HL-60 (cell line): Measurements from ENCODE around the gene CCL25.

Source experiments
- DNase-seq, 2 experiments: peaks; one replicate each; pipeline ENCODE4 v3.0.0-alpha.2; 2010 to 2020; ENCODE audit warnings: low read depth in 1 of 2, low spot score in 1 of 2
- H3K27ac ChIP-seq: fragments of 250-450 bp; sonication (Bioruptor Pico); replicated peaks from 2 replicates; pipeline ENCODE4 v1.5.1; 2020; ENCODE audit warnings: mild to moderate bottlenecking, moderate library complexity
- H3K27me3 ChIP-seq: fragments of 250-450 bp; sonication (Bioruptor Pico); 2 replicates; pipeline ENCODE4 v1.5.1; 2021; ENCODE audit warnings: mild to moderate bottlenecking, moderate library complexity; ENCODE audit not compliant: insufficient read depth, poor library complexity, severe bottlenecking
- H3K4me3 ChIP-seq: replicated peaks from 2 replicates; pipeline ENCODE4 v1.5.1; 2011; ENCODE audit warnings: mild to moderate bottlenecking, control low read depth, low read length; ENCODE audit not compliant: insufficient read depth
- GABPA ChIP-seq: IDR thresholded peaks from 2 replicates; pipeline ENCODE4 v1.6.1; 2012; ENCODE audit warnings: low read depth
- POLR2AphosphoS5 ChIP-seq: IDR thresholded peaks from 2 replicates; pipeline ENCODE4 v1.6.1; 2012; ENCODE audit warnings: low read depth
- REST ChIP-seq: IDR thresholded peaks from 2 replicates; pipeline ENCODE4 v1.6.1; 2012; ENCODE audit warnings: low read depth; ENCODE audit not compliant: insufficient replicate concordance
- SPI1 ChIP-seq: IDR thresholded peaks from 2 replicates; pipeline ENCODE4 v1.6.1; 2012; ENCODE audit warnings: low read depth, mild to moderate bottlenecking, borderline replicate concordance
- TF ChIP-seq, protein P1 (sequence below): IDR thresholded peaks from one replicate; pipeline ENCODE4 v1.5.1; 2011; ENCODE audit warnings: low read length, control low read depth, inconsistent platforms; ENCODE audit not compliant: insufficient read depth

CCL25 gene

DNA sequence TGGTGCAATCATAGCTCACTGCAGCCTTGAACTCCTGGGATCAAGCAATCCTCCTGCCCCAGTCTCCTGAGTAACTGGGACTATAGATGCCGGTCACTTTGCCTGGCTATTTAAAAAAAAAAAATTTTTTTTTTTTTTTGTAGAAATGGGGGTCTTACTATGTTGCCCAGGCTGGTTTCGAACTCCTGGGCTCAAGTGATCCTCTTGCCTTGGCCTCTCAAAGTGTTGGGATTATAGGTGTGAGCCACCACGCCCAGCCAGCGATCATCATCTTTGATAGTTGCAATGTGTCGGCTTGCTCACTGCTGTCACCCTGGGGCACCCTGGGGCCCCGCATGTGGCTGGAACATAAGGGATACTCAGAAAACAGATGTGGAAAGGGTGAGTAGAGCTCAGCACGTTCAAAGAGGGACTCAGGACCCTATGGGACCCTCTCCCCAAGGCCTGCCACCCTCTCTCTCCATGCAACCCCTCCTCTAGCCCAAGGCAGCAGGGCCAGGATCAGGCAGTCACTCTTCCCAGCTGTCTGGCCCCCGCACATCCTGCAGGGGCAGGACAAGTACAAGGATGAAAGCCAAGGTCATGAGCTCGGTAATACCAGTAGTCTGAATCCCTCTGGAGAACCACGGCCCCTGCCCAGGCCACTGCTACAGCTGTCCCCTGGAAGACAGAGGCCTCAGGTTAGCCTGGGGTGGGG, 6.5 kb upstream of the CCL25 start:
- Histone ChIP-seq H3K27ac (no peak overlapping the region), H3K27me3 (no peaks in the 10 kb centered on the region), H3K4me3 (no peak overlapping the region)
- TF ChIP-seq REST (no peak), SPI1 (no peak), POLR2AphosphoS5 (no peak), GABPA (no peak)
- TF ChIP-seq, protein P1, sequence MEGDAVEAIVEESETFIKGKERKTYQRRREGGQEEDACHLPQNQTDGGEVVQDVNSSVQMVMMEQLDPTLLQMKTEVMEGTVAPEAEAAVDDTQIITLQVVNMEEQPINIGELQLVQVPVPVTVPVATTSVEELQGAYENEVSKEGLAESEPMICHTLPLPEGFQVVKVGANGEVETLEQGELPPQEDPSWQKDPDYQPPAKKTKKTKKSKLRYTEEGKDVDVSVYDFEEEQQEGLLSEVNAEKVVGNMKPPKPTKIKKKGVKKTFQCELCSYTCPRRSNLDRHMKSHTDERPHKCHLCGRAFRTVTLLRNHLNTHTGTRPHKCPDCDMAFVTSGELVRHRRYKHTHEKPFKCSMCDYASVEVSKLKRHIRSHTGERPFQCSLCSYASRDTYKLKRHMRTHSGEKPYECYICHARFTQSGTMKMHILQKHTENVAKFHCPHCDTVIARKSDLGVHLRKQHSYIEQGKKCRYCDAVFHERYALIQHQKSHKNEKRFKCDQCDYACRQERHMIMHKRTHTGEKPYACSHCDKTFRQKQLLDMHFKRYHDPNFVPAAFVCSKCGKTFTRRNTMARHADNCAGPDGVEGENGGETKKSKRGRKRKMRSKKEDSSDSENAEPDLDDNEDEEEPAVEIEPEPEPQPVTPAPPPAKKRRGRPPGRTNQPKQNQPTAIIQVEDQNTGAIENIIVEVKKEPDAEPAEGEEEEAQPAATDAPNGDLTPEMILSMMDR, result no peak
- no peak for DNase-seq

DNA sequence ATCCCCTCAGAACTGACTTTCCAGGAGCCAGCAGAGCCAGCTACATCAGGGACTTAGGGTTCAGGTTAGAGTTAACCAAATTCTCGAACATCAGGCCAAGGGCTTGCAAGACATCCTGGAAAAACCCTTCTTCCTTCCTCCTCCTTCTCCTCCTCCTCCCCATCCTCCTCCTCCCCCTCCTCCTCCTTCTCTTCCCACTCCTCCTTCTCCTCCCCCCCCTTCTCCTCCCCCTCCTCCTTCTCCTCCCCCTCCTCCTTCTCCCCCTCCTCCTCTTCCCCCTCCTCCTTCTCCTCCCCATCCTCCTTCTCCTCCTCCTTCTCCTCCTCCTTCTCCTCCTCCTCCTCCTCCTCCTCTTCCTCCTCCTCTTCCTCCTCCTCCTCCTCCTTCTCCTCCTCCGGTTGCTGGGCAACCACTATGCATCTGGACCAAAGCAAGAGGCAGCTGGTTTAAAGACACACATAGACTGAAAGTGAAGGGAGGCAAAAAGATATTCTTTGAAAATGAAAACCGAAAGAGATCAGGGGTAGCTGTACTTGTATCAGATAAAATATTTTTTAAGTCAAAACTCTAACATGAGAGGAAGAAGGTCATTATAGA, 5.9 kb upstream of the CCL25 start:
- no peaks in the 10 kb centered on the region for H3K27me3 ChIP-seq
- no peak overlapping the region for H3K4me3 ChIP-seq
- TF ChIP-seq REST (no peak), SPI1 (no peak), GABPA (no peak), POLR2AphosphoS5 (no peak)
- TF ChIP-seq, protein P1, result no peak
- no peak overlapping the region for H3K27ac ChIP-seq
- DNase-seq, result no peak

GRCh38 chr19:8050274-8051096, 2.1 kb upstream of the CCL25 start:
- peak overlapping the region; percentile 45 for H3K27ac ChIP-seq
- H3K27me3 ChIP-seq, result no peaks in the 10 kb centered on the region
- peak overlapping the region; percentile 39 for H3K4me3 ChIP-seq
- peak; percentile 45; the same call in 1 of the 2 replicates for TF ChIP-seq POLR2AphosphoS5
- TF ChIP-seq GABPA, result no peak
- DNase-seq, result peak; percentile 95 to 99

DNA sequence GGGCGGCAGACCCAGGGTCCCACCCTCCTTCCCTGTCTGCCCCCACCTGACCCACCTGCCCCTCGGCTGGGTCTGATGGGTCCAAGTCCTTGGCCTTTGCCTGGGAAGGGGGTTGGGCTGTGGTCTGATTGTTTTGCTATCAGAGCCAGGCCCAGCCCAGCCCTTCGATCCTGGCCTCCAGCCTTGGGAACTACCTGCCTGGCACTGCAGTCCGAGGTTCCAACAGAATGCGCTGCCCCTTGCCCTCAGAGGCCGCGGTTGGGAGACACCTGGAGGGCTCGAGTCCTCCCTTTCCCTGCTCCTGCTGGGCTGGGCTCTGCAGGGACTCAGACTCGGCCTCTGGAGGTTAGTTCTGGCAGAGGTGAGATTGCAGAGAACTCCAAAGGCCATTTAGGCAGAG, 1.6 kb downstream of the CCL25 start:
- no peak overlapping the region for H3K27ac ChIP-seq
- H3K27me3 ChIP-seq, result no peaks in the 10 kb centered on the region
- DNase-seq, result no peak
- H3K4me3 ChIP-seq, result no peak overlapping the region
- no peak for TF ChIP-seq SPI1
- no peak for TF ChIP-seq REST
- no peak for TF ChIP-seq GABPA
- TF ChIP-seq, protein P1, result no peak
- TF ChIP-seq POLR2AphosphoS5, result no peak
